GM18505 (cell line): Measurements from ENCODE around the gene DENND2A.
"Not testable (repeated sequence)": the region's sequence is repeated elsewhere in the genome, so short reads cannot be mapped to it uniquely, and the experiment has no call there.

Source experiments
- ATAC-seq: cut with Tn5 transposase; IDR thresholded peaks from one replicate; pipeline ENCODE4 v1.9.1; 2021; ENCODE audit not compliant: unreplicated experiment
- POLR2A ChIP-seq: IDR thresholded peaks from 4 replicates; pipeline ENCODE4 v1.6.1; 2011; ENCODE audit warnings: borderline replicate concordance; ENCODE audit not compliant: insufficient read depth, insufficient read length; ENCODE audit errors: extremely low read depth

DENND2A gene

DNA sequence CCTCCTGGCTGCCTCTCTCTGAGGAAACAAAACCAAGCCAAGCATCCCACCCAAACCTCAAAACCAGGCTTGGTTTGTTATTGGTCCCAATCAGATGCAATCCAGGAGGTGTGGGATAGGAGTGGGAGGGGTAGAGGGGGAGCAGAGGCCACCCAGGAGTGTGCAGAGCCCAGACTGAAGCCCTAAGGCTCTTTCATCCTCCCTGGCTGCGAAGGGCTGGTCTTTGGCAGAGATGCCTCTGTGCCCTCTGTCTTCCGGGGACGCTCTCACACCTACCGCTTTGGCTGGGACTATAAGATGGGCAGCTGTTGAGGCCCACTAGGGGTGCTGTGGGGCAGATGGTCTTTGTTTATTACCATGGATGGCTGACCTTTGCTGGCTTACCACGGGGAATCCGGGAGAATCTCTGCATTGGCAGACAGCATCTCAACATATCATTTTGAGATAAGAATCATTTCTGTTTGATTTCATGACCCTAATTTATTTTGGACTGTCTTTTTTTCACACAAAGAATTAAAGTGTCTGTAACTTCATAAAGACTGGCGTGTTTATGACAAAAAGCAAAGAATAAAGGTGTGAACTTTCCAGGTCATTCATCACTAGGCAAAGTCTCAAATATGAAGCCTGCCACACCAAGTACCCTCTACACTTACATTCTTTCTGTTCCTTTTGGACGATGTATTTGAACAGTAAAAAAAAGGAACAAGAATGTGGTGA is 6.5 kb upstream of the DENND2A start:
- ATAC-seq: no peak
- no peak for TF ChIP-seq POLR2A

DNA sequence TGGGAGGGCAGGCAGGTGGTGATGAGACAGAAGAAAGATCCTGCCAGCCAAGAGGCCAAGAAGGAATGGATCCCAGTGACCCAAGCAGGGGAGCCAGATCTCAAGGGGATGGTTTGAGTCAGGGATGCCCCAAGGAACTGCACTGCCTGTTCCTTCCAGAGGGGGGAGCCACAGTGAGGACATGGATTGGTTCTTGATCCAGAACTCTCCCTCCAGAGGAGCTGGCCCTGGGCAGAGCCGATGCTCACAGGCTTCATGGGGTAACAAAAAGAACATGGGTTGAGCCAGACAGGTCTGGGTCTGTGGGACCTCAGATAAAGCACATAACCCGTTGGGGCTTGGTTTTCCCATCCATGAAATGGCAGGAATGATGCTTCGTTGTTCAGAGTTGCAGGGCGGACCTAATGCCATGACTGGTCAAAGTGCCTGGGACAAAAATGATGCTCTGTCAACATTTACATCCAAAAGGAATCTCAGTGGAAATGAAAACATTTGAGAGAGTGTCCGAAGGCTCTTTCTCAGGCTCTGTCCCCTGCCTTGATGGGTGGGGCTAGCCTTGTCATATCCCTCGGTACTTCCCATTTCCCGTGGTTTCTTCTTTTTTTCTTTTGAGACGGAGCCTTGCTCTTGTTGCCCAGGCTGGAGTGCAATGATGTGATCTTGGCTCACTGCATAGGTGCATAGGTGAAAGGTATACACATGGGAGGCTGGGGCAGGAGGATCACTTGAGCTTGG is 4.7 kb upstream of the DENND2A start:
- TF ChIP-seq POLR2A: no peak
- ATAC-seq: no peak

DNA sequence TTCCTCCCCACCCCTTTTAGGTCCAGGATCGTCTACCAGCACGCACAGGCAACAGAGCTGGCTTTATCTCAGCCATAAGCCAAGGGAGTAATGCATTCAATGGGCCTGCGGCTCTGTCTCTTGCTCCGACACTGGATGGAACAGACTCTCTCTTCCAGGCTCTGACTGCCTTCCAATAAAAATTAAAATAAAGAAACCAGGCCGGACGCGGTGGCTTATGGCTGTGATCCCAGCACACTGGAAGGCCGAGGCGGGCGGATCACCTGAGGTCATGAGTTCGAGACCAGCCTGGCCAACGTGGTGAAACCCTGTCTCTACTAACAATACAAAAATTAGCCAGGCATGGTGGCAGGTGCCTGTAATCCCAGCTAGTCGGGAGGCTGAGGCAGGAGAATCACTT is 4.1 kb upstream of the DENND2A start:
- ATAC-seq: not testable (repeated sequence)

- ATAC-seq: no peak
- no peak for TF ChIP-seq POLR2A
Measured at GRCh38 chr7:140643416-140643815, 2.8 kb upstream of the DENND2A start.

DNA sequence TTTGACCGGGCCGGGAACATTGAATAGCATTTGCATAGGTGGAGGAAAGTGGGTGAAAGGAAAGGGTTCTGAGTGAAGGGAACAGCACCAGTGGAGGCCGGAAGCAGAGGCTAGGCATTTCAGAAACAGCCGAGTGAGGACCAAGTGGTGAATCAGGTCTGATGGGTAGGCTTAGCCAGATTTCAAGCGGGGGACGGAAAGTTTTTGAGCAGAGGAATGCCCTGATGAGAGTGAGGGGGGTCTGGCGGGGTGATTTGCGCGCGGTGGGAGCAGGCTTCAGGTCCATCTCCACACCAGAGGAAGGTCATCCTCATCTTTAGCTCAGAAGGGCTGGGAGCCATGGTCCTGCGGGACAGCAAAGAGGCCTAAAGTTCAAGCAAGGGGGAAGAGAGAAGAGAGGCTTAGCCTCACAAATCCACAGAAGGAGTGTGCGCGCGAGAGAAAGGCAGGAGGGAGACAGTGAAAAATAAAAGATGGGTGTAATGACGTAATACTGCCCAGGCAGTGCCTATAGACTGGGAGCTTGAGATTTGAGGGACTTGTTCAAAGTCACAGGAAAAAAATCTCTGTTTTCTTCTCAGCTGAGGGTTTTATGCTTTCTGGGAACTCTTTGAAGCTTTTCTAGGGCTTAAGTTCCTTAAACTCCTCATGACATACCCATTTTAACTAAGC is 1.0 kb upstream of the DENND2A start:
- no peak for ATAC-seq
- no peak for TF ChIP-seq POLR2A

DNA sequence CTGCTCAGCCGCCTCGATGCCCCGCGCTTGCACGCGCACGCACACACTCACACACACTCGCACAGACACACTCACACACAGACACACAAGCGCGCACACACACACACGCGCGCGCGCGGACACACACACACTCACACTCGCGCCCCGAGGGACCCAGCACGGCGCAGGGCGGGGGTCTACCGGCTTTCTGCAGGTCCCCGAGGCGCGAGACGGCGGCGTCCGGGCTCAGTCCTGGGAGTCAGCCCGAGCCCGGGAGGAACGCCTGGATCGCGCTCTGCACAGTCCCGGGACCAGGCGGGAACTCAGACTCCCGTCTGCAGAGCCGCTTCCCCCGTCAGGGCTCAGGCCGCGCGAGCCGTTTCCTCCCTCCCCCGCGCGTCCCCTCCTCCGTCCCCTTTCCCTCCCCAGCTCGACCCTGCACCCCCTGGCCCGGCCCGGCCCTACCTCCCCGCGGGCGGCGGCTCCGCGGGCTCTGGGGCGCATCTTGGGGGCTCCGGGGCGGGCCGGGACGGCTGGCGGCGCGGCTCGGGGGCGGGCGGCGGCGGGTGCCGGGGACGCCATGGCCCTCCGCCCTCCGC is 464 bp downstream of the DENND2A start:
- no peak for TF ChIP-seq POLR2A
- no peak for ATAC-seq

GRCh38 chr7:140639366-140640053 is 1.1 kb downstream of the DENND2A start:
- no peak for TF ChIP-seq POLR2A
- ATAC-seq: no peak

DNA sequence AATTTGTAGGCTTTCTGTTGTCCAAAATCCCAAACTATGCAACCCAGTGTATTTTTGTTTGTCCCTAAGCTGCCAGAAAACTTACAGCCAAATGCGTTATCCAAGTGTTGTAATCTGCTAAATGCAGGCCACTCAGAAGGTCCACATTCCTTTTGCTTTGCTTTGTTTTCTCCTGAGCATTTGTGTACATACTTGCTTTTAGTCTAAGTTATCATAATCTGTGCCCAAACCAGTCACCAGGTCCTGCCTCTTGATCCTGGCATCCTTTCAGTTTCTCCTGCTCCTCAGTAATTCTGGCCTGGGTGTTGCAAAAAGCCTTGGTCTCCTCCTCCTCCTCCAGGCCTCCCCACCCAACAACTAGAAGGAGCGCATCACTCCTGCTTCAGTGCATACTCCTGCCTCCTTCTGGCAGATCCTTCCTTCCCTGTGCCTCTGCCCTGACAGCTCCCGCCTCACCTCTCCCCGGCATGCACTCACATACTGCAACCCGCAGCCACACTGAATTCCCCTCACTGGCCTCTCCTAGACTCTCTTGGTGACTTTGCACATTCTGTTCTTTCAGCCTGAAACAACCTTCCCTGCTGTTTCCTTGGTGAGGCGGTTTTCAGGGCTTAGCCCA is 2.3 kb downstream of the DENND2A start:
- no peak for ATAC-seq
- TF ChIP-seq POLR2A: no peak

DNA sequence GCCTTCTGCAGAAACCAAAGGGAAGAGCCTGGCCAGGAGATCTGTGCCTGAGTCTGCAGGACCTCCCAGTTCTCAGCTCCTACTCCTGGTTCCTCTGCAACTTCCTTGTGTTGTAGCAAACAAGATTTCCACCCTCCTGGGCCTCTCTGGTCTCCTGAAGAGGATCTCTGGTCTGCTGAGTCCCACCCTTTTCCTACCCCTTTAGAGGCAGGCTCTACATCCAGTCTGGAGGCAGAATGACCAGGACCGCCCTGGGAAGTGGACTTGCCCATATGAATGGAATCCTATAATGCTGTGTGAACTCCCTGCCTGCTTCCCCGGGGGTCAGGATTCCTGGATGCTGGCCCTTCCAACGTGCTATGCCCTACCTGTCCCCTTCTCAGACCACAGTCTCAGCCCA is 3.2 kb downstream of the DENND2A start:
- ATAC-seq: no peak
- TF ChIP-seq POLR2A: no peak

DNA sequence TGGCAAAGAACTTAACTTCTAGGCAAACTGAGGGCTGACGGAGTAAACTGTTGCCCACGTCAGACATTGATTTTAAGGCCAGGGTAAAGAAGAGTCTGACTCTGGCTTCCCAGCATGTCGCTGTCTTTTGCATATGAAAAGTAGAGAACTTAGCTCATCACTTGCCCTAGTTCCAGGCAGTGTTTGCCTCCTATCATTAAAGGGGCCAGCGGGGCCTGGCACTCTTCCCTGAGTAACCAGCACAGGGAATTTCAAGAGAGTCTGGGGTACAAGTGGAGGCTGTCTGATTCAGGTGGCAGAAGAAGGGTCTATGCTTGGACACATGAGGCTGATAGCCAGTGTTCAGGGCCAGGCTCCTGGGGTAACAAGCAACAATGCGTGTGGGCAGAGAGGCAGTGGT is 4.8 kb downstream of the DENND2A start:
- no peak for TF ChIP-seq POLR2A
- no peak for ATAC-seq

DNA sequence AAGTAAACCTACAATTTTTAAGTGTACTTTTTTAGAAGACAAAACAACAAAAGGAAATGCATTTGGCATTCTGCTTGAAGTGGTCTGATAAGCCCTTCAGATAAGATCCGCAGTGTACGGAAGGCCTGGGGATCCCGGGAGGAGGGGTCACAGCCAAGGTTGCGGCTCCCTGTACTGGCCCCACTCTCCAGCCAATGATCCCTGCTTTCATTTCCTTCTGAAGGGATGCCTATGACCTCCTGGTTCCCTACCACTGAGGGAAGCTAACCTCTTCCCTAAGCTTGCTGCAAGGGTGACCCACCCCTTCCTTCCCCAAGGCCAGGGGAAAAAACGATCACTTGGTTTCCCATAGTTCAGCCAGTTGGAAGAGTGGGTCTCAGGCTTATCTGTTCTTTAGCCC is 5.3 kb downstream of the DENND2A start:
- TF ChIP-seq POLR2A: no peak
- ATAC-seq: no peak

- TF ChIP-seq POLR2A: no peak
- no peak for ATAC-seq
Measured at GRCh38 chr7:140631602-140632001, 9.0 kb downstream of the DENND2A start.

GRCh38 chr7:140631021-140631420 is 9.6 kb downstream of the DENND2A start:
- TF ChIP-seq POLR2A: no peak
- ATAC-seq: no peak
